HG03097 (cell line): Measurements from ENCODE around the gene SPATA7.

Experiments
- ATAC-seq: cut with Tn5 transposase; IDR thresholded peaks from one replicate; pipeline ENCODE4 v1.9.1; 2021; ENCODE audit not compliant: unreplicated experiment, low FRiP score

The SPATA7 gene

DNA sequence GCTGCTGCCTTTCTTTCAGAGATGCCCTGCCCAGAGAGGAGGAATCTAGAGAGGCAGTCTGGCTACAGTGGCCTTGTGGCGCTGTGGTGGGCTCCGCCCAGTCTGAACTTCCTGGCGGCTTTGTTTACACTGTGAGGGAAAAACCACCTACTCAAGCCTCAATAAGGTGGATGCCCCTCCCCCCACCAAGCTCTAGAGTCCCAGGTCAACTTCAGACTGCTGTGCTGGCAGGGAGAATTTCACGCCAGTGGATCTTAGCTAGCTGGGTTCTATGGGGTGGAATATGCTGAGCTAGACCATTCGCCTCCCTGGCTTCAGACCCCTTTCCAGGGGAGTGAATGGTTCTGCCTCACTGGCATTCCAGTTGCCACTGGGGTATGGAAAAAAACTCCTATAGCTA lies 25.6 kb downstream of the SPATA7 start:
- ATAC-seq: no peak

DNA sequence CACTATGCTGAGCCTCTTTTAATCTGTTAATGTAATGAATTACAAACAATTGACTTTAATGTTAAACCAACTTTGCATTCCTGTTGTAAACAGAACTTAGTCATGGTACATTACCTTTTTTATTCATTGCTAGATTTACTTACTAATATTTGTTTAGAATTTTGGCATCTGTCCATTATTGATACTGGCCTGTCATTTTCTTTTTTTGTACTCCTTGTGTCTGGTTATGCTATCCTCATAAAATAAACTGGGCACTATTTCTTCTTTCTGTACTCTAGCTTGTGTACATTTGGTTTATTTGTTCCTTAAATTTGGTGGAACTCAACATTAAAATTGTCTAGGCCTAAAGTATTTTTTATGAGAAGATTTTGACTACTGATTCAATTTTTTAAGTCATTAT lies 32.1 kb downstream of the SPATA7 start:
- ATAC-seq: no peak

DNA sequence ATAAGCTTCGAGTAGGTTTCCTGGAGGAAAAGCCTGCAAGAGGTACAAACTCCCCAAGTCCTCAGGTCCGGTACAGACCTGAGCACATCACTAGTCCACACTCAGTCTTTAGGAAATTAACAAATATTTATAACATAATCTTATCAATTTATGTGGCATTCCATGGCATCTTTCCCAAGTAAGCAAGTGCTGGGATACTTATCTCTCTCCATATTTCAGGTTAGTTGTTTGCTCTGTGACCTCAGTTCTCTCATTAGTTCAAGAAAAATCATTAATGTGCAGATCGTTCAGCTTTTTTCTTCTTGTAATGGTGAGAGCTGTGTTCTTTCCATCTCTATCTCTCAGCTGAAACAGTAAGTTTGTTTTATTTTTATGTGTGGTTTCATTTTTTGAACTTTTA lies 34.7 kb downstream of the SPATA7 start:
- no peak for ATAC-seq

DNA sequence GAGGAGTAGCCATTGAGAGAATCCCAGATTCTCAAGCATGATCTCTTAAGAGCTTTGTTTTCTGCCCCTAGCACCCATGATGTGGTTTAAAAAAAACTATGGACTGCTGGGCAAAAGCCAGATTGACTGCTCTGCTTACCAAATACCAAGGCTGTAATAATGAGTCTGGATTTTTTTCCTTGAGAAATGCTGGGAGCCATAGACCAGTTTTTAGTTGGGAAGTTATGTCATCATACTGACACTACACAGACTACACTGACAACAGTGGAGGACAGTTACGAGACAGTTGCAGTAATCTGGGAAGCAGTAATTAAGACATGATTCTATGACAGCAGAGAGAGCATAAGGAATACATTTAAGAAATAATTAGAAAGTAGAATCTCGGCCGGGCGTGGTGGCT lies 35.8 kb downstream of the SPATA7 start:
- no peak for ATAC-seq

DNA sequence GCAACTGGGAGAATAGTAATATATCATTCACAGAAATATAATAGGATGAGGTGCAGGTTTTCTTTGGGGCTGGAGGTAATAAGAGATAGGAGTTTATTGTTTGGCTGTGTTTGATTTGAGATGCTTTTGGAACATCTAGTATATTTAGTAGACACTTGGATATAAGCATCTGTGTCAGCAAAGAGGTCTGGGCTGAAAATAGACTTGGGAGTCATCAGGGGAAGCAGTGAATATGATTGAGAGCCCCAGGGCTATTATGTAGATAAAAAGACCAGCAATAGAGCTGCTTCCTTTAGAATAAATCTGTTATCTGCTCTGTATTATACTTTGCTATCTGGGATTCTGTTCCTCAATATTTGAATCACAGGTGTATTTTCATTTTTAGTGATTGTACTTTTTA lies 36.6 kb downstream of the SPATA7 start:
- ATAC-seq: no peak

DNA sequence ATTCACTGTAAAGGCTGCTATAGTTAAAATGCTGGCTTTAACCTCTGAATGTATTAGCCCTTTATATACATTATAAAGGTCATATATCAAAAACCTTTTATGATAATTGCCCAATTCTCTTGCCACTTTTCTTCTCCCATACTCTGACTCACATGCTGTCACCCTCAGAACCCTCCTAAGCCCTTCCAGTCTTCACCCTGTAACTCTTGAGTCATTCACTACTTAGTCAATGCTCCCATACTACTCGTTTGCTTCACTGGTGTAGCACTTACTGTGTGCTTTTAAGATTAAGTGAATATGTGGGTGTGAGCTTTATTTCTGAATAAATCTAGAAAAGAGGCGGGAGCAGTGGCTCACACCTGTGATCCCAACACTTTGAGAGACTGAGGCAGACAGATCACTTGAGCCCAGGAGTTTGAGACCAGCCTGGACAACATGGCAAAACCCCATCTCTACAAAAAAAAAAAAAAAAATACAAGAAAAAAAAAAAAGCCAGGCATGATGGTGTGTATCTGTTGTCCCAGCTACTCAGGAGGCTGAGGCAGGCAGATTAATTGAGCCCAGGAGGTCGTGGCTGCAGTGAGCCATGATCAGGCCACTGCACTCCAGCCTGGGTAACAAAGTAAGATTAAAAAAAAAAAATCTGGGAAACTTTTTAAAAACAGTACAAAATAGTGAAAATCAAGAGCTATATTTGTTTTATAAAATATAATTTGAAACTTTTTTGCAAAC lies 37.6 kb downstream of the SPATA7 start:
- no peak for ATAC-seq

DNA sequence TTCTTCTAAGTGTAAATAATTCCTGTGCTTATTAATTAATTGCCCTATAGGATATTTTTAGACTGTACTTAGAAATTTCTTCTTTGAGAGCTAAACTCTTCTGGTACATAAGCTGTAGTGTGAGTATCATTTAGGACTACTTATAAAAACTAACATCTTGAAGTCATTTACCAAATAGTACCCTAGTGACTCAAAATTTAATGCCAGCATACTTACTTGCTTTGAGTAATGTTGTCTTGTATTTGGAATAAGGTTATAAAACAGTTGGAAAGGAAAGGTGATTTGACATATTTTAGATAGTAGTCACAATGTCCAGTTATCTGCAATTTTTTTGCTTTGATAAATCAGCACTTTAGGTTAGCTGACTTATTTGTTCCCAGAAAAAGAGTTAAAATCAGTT lies 39.1 kb downstream of the SPATA7 start:
- no peak for ATAC-seq

DNA sequence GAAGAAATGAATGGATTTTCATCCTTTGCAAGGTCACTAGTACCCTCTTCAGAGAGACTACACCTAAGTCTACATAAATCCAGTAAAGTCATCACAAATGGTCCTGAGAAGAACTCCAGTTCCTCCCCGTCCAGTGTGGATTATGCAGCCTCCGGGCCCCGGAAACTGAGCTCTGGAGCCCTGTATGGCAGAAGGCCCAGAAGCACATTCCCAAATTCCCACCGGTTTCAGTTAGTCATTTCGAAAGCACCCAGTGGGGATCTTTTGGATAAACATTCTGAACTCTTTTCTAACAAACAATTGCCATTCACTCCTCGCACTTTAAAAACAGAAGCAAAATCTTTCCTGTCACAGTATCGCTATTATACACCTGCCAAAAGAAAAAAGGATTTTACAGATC lies 40.8 kb downstream of the SPATA7 start:
- ATAC-seq: no peak

DNA sequence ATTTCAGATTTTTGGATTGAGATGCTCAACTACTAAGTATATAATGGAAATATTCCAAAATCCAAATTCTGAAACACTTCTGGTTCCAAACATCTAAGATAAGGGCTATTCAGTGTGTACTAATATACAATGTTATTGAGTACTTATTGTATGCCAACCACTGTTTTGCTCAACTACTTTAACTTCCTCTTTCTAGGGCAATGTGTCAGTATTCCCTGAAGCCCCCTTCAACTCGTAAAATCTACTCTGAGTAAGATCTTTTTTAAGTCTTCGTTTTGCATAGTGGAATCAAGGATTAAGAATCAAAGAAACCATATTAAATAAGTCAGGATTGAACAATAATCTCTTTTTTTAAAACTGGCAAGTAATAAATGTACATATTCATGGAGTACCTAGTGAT lies 45.5 kb downstream of the SPATA7 start:
- no peak for ATAC-seq

DNA sequence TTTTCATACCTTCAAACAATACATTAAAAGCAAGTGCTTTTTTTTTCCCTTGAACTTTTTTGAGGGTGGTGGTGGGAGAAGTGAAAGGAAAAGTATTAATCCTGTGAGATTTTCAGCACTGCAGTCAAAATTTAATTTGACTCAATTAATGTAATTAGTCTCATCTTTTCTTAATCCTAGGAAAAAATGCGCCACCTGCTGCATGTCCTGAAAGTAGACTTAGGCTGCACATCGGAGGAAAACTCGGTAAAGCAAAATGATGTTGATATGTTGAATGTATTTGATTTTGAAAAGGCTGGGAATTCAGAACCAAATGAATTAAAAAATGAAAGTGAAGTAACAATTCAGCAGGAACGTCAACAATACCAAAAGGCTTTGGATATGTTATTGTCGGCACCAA lies 52.2 kb downstream of the SPATA7 start:
- ATAC-seq: no peak

DNA sequence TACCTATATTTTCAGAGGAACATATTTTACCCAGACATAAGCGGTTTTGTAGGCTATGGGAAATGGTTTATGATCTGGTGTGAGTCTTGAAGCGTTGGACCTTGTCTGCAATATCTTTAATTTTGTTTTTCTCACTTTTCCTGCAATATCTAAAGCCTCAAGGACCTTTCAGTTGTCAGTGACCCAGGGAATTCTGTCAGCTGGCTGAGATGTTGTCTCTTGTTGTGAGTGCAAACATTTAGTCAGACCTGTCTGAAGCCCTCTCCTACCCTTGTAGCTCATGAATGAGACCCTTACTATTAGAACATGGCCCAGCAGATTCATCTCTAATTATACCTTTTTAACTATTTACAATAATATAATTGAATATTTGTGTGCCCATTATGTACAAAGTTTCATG lies 53.6 kb downstream of the SPATA7 start:
- no peak for ATAC-seq

DNA sequence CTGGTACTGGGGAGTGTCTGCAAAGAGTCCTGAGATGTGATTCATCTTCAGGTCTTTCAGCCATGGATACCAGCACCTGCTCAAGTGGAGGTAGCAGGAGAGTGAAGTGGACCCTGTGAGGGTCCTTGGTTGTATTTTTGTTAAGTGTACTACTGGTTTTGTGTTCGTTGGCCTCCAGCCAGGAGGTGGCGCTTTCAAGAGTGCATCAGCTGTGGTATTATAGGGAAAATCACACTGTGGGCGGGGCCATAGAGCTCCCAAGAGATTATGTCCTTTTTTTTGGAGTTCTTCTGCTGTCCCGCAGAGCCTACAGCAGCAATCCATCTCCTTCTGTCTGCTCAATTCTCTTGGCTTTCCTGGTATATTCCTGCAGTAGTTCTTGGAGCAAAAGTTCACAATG lies 66.8 kb downstream of the SPATA7 start:
- no peak for ATAC-seq

DNA sequence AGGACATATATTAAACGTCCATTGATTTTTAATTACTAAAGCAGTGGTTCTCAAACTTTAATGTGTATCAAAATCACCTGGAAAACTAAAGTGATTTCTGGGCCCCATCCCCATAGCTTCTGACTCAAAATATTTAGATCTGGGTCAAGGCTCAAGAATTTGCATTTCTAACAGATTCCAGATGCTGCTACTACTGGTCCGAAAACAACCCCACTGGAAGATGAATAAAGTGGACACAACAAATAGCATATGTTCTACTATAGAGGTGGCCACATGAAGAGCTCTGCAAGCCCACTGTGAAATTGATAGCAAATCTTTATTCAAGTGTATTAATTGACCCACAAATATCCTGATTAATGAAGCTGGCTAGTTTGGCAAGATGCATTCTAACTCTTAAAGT lies 69.4 kb downstream of the SPATA7 start:
- ATAC-seq: no peak

DNA sequence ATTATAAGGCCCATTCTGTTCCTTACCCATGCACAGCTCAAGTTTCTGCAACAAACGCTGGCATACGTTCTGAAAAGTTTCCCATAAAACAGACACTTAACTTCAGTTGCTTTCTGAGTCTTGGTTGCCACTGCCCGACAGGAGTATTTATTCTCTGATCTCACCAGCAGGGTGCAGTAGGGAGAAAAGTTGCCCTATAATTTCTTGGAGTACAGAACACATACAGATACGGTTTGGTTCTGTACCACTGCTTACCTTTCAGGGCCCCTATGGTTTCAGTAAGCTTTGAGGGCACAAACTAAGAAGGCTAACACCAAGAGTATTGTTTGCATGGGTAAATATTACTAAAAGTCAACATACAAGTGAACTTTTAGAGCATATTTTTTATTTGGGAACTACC lies 77.9 kb downstream of the SPATA7 start:
- no peak for ATAC-seq

DNA sequence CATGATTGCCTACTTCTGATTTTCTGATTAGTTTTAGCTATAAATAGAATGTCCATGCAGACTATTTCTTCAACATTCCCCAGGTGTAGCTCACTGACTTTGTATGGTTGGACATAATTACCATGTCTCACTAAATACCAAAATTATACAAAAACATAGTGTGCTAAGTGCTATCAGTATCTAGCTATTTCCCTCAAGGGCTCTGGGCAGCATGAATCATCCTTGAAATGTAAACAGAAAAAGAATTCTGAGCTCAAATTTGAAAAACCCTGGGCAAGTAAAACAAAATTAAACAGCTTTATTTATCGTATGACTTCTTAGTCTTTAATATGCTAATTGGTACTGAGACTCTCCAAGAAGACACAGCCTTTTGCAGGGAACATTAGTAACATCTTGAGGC lies 82.9 kb downstream of the SPATA7 start:
- no peak for ATAC-seq

DNA sequence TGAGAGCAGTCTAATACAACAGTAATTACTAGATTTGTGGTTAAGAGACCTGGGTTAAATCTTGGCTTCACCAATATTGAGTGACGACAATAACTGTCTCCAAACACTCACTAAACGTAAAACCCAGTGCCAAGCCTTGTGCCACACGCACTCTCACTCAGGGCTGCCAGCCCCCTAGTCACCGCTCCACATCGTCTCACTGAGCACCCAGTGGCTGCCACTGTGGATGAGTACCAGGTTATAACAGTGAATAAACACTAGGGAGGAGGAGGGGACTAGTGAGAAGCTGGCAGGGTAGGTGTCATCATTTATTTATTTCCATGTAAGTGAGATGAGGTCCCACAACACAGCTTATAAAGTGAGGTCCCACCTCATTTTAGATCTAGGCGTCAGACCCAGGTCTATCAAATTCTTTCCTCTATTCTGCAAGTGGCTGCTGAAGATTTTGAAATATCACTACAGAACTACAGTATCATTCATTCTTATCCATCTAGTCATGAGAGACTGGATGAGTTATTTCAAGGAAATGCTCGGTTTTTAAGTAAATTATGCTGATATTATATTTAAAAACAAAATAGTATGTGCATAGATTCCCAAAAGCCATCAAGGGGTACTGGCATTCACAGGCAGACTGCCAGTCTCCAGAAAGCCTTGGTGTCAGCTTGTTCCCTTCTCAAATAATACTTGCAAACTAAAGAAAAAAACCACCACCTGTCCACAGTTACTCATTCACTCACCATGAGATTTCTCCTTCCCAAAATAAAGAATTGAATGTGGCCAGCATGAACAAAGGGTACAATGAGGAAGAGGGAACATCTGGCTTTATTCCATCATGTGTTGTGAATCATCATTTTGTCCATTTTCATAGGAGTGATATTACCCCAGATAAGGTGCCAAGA lies 85.3 kb downstream of the SPATA7 start:
- no peak for ATAC-seq

DNA sequence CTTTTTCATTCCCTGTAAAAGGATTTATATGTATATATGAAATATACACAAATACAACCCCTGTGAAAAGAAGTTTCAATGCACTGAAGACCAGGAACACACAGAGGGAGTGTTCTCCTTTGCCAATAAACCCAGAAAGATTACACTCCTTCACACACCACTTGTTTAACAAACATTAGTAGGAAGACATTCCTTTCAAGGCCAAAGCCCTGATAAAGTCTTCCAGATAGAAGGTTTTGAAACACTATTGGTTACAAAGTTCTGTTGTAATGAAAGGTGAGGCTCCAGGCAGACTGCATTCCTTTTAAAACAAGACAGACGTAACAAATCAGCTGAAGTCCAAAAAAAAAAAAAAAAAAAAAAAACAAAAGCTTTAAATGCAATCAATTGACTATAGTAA lies 88.3 kb downstream of the SPATA7 start:
- ATAC-seq: no peak

DNA sequence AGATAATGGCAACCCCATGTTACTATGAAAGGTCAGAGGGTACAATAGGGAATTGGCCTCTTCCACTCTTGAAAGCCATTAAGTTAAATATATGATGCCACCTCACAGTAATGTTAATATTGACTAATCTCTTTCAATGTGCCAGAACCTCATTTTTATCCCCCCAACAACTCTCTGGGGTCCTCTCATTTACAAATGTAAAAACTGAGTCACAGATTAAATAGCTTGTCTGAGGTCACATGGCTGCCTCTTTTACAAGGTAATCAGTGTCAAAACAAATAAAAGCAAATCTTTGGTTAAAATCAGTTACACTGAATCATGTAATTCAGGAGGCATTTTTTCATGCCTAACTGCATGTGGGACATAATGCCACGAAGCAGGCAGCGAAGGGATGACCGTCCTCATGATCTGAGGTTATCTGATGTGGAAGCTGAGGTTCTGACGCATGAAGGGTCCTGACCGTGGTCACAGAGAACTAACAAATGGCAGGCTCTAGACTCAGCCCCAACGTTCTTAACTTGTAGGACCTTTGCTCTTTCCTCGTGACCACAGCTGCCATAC lies 90.8 kb downstream of the SPATA7 start:
- ATAC-seq: no peak

DNA sequence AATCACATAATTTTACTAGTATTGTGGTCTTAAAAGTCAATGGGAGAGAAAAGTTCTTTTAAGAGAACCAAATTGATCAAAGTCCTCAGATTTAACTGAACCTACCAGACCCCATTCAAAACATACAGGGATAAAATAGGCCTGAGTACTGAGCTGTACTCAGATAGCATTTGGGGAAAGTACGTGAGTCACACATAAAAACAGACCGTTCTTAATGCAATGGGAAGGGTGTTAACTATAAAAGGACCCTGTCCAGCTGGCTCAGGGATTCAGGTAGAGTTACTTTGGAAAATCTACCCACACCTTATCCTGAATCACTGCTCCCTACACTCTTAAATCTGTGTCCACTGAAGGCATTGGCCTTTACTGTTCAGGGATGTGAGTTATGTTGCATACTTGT lies 91.4 kb downstream of the SPATA7 start:
- no peak for ATAC-seq

DNA sequence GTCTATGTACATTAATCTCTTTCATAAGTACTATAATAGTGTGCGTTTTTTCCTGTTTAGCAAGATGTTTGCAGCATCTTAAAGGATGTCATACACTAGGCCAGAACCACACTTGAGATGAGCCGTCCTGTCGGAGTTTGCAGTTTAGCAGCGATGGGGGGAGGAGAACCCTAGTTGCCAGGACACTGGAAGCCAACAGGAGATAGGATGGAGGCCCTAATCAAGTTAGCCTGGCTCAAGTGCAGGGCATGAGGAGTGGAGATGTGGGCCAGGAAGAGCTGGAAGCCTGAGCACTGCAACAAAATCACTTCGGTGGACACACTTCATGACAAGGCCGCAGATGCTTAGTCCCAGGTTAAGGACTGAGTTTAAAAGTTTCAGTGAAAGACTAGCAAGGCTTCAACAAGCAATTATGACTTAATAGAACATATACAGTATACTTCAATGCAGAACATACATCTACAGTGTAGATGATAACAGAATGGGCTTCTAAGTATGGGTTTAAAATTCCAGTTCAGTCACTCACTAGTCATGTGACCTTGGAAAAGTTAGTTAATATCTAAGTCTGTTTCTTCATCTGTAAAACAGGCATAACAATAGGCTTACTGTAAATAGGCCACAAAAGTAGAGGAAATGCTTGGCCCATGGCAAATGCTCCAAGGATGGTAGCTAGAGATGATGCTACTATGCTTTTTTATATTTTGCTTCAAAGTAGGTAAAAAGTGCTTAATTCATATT lies 92.2 kb downstream of the SPATA7 start:
- ATAC-seq: no peak

DNA sequence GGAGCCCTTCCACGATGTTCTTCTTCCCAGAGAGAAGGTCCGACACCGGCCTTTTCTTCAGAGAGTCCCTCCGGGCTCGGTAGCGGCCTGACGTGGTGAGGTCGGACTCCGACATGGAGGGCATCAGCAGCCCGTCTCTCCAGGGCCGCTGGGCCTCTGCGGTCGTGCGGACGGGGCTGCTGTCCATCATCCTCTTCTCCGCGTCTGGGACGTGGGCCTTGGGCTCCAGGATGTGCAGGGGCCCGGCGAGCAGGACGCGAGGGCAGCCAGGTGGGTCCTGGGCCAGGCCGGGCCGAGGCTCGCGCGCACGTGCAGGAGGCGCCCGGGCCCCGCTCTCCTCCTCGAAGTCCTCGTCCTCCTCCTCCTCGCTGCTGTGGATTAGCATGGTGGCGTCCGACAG lies 93.5 kb downstream of the SPATA7 start:
- no peak for ATAC-seq
